RPMI8226 (cell line): ENCODE data around the gene TNS3.
A peak's percentile ranks its signal among the peaks of the same experiment; 100 is the strongest.
"Not testable (repeated sequence)": the region's sequence is repeated elsewhere in the genome, so short reads cannot be mapped to it uniquely, and the experiment has no call there.

Source experiments
- DNase-seq: peaks from one replicate; pipeline ENCODE4 v3.0.0-alpha.2; 2015

TNS3 gene

GRCh38 chr7:47602272-47603004 lies 20.5 kb upstream of the TNS3 start:
- DNase-seq = no peak

GRCh38 chr7:47601881-47602249 lies 20.0 kb upstream of the TNS3 start:
- DNase-seq = no peak

DNA sequence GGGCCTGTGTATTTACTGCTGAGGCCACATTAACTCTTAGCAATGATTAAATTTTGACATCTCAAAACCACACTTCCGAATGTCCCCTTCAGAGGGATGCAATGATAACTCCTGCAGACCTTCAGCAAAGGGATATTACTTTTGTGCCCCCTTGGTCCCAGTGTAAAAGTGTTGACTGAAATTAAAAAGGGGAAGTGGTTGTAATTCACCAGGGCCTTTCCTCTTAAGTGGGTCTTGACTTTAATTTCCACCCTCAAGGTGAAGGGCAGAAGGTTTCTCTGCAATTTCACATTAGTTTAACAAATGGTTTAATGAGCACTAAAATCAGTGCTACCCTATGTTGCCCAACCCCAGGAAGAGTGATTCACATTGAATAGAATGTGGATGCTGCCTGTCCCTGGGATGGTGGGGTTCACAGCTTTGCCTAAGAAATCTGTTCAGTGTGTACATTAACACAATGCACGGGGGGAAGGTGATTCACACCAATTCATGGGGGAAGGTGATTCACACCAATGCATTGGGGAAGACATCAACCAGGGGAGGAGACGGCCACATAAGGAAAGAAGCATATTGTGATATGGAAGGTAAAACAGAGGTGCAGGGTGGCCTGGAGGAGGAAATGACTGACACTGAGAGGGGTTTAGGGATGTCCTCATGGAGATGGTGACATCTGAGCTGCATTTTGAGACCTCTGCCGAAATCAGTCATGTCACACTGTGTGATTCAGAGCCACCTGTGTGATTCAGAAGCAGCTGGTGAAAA lies 19.4 kb upstream of the TNS3 start:
- peak; percentile 38 for DNase-seq

- DNase-seq = peak; percentile 60
These were observed 18.5 kb upstream of the TNS3 start for GRCh38 chr7:47600199-47601118.

DNA sequence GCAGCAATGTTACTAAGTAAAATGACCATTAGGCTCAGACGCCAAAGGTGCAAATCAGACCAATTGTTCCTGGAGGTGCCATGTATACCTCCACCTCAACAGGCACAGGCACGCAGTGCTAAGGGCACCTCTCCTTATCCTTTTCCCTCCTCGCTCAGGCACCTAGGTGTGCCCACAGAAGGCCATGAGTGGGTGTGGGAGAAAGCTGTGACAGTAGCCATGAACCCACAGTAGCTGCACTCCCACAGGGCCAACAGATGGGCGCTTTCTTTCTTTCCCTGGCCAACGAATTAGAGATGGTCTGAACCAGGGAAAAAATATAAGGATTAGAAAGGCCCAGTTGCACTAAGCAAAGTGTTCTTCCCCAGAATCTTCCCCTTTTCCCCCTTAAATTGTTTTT lies 15.5 kb upstream of the TNS3 start:
- no peak for DNase-seq

- no peak for DNase-seq
These were observed 14.7 kb upstream of the TNS3 start for GRCh38 chr7:47596502-47597202.

DNA sequence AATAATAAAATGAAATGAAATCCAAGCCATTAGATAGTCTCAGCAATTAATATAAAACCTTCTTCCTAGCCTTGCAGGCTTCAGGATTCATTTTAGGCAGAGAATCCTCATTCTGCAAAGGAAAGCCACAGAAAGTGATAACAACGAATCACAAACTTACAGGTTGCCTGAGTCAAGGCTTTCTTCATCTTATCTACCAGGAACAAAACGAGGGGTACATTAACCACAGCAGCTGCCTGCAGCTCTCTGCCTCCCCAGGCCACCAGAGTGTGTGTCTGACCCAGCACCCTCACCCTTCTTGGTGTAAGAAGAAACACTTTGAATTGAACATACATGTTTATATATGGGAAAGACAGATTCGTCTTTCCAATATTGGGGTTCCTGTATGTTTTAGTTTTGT lies 12.5 kb upstream of the TNS3 start:
- no peak for DNase-seq

- DNase-seq = no peak
These were observed 10.0 kb upstream of the TNS3 start for GRCh38 chr7:47591655-47592572.

DNA sequence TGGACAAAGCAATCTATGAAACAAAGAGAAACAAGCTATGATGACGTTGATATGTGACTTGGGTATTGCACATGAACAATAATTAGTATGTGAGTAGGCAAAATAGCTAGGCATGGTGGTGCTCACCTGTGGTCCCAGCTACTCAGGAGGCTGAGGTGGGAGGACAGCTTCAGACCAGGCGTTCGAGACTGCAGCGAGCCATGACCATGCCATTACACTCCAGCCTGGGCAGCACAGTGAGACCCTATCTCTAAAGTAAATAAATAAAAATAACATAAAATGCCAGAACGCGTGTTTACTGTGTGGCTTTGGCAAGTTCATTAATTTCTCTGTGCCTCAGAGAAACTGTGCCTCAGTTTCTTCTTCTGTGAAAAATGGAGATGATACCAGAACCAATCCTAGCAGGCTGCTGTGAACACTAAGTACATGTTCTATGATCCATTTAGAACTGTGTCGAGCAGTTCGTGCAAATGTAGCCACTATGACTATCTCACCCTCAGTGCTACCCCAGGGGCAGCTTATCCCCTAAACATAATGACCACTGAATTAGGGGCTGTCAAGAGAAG lies 9.3 kb upstream of the TNS3 start:
- DNase-seq = no peak

- DNase-seq = not testable (repeated sequence)
These were observed 8.3 kb upstream of the TNS3 start for GRCh38 chr7:47590215-47590614.

DNA sequence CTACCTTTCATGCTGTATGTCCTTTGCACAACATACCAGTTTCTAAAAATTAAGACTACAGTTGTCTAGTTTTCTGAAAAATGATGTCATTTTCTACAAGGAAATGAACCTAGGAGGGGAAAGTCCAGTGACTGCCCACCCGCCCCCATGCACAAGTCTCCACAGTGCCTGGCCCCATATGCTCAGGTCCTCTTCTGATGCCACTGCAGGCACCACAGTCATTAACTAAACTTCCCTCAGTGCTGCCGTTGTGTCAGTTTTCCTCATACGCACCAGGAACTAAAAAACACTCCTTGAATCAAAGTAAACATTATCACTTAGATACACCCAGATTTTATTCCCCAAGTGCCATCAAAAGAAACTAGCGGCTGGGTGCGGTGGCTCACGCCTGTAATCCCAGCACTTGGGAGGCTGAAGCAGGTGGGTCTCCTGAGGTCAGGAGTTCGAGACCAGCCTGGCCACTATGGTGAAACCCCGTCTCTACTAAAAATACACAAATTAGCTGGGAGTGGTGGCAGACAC lies 6.9 kb upstream of the TNS3 start:
- DNase-seq = no peak

- DNase-seq = no peak
These were observed 6.1 kb upstream of the TNS3 start for GRCh38 chr7:47587976-47588375.

DNA sequence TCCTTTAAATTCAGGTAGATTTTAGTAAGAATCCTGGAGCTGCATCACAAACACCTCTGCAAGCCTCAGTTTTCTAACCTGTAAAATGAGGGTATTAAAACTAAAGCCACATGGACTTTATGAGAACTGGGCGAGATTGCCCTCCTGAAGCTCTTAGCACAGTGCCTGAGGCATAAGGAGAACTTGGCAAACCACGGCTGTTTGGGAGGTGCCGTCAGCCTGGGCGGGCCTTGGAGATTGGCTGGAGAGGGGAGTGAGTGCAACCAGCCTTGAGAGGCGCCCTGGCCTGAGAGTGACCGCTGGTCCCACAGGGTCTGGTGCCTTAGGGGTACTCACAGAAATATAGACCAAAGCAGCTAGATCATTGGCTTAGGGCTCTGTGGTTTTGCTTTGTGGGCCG lies 5.4 kb upstream of the TNS3 start:
- DNase-seq = peak; percentile 65

- DNase-seq = peak; percentile 93
These were observed 5.0 kb upstream of the TNS3 start for GRCh38 chr7:47586925-47587324.

GRCh38 chr7:47586161-47586670 lies 4.3 kb upstream of the TNS3 start:
- DNase-seq = not testable (repeated sequence)

- no peak for DNase-seq
These were observed 2.6 kb upstream of the TNS3 start for GRCh38 chr7:47584536-47584895.

- no peak for DNase-seq
These were observed 2.0 kb upstream of the TNS3 start for GRCh38 chr7:47583739-47584535.

- DNase-seq = no peak
These were observed 1.1 kb upstream of the TNS3 start for GRCh38 chr7:47582764-47583738.

DNA sequence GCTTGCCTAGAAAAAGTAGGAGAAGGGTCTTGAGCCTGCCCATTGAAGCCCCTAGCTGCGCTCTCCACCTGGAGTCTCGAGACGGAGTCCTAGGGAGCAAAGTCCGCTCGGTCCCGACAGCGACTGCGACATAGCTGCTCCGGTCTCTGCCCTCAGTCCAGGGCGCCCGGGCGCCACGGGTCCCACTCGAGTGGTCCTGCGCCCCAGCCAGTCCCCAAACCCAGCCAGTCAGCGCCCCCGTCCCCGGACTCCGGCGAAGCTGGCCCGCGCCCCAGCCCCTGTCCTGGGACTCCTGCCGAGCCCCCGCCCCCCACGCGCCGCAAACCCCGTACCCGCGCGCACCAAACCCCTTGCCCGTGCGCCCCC lies 490 bp downstream of the TNS3 start:
- DNase-seq = peak; percentile 30
